Smooth muscle cell (in vitro differentiated cells): ENCODE measurements around the gene NSD2. TPM values are rescaled to one million over a fixed set of nuclear protein-coding genes. Genes with fewer than 3 reads are reported as not detected.

Experiments used
- DNase-seq: peaks from one replicate; lab custom pipeline; 2025; ENCODE audit not compliant: unreplicated experiment; lab: John Stamatoyannopoulos, UW
- H2AFZ ChIP-seq: fragments of 200-600 bp; sonication (generic); 2 replicates; pipeline ENCODE4 v1.6.0; 2016; ENCODE audit warnings: antibody characterized with exemption, low read depth, mild to moderate bottlenecking
- H3F3A ChIP-seq: fragments of 200-600 bp; sonication (generic); 2 replicates; pipeline ENCODE4 v1.6.0; 2017; ENCODE audit warnings: antibody characterized with exemption, low read depth
- H3K27ac ChIP-seq: fragments of 200-600 bp; sonication (generic); 2 replicates; pipeline ENCODE4 v1.5.1; 2016; ENCODE audit warnings: low read depth, mild to moderate bottlenecking
- H3K27me3 ChIP-seq: fragments of 200-600 bp; sonication (generic); 2 replicates; pipeline ENCODE4 v1.6.1; 2016; ENCODE audit warnings: low read depth, mild to moderate bottlenecking
- H3K36me3 ChIP-seq: fragments of 200-600 bp; sonication (generic); 2 replicates; pipeline ENCODE4 v1.5.1; 2016; ENCODE audit warnings: low read depth
- H3K4me1 ChIP-seq: fragments of 200-600 bp; sonication (generic); 2 replicates; pipeline ENCODE4 v1.5.1; 2016; ENCODE audit warnings: low read depth
- H3K4me2 ChIP-seq: fragments of 200-600 bp; sonication (generic); 2 replicates; pipeline ENCODE4 v1.6.0; 2016; ENCODE audit warnings: mild to moderate bottlenecking
- H3K4me3 ChIP-seq: fragments of 200-600 bp; sonication (generic); 2 replicates; pipeline ENCODE4 v1.5.1; 2016; ENCODE audit warnings: mild to moderate bottlenecking
- H3K79me2 ChIP-seq: fragments of 200-600 bp; sonication (generic); 2 replicates; pipeline ENCODE4 v1.6.0; 2016; ENCODE audit warnings: low read depth, mild to moderate bottlenecking
- H3K9ac ChIP-seq: fragments of 200-600 bp; sonication (generic); 2 replicates; pipeline ENCODE4 v1.6.0; 2016; ENCODE audit warnings: low read depth
- H3K9me3 ChIP-seq: fragments of 200-600 bp; sonication (generic); replicated peaks from 2 replicates; pipeline ENCODE4 v1.5.1; 2016; ENCODE audit warnings: low read depth
- H4K20me1 ChIP-seq: fragments of 200-600 bp; sonication (generic); 2 replicates; pipeline ENCODE4 v1.6.0; 2016; ENCODE audit warnings: low read depth
- CTCF ChIP-seq: fragments of 200-600 bp; sonication (generic); IDR thresholded peaks from 2 replicates; pipeline ENCODE4 v1.5.1; 2017; ENCODE audit warnings: borderline replicate concordance, mild to moderate bottlenecking, antibody characterized with exemption; ENCODE audit not compliant: insufficient read depth, poor library complexity, severe bottlenecking
- WGBS: methylation state at CpG from one replicate; pipeline ENCODE4 v1.1.7; 2016; ENCODE audit warnings: low lambda C conversion rate; 5-methylcytosine and 5-hydroxymethylcytosine counted together
- polyA plus RNA-seq: library from polyadenylated mRNA; unstranded; fragments of >200 nt; fragmentation: Nextera tagmentation; extraction: Ambion mirVana; gene quantifications from 2 replicates; pipeline ENCODE4 v1.2.1, GENCODE V29; 2016
- total RNA-seq: library from RNA; depleted of rRNA; stranded (reverse); fragments of >200 nt; gene quantifications from 2 replicates; pipeline ENCODE4 v1.2.3, GENCODE V29; 2014

Gene NSD2
- total and polyA plus RNA-seq, 2 experiments from 2014 or later, result 13.0 to 15.0 TPM

- Histone ChIP-seq H3K4me2 (peak overlapping the region; percentile 98), H4K20me1 (peaks cover 39% of the 10 kb centered on the region), H2AFZ (peak overlapping the region; percentile 100), H3K27me3 (no peaks in the 10 kb centered on the region), H3K79me2 (peaks cover 52% of the 10 kb centered on the region), H3K36me3 (no peaks in the 10 kb centered on the region), H3K4me3 (peak overlapping the region; percentile 100), H3K9me3 (no peaks in the 10 kb centered on the region), H3F3A (peaks cover 5% of the 10 kb centered on the region), H3K9ac (peak overlapping the region; percentile 100), H3K4me1 (peaks cover 7% of the 10 kb centered on the region), H3K27ac (peak overlapping the region; percentile 99)
- 1% methylated on average over 19 of the region's 27 CpGs for WGBS
- TF ChIP-seq CTCF, result no peak
- no peak for DNase-seq
Observed at GRCh38 chr4:2008671-2008920, 137.4 kb downstream of the NSD2 start.

GRCh38 chr4:2008921-2009650 lies 137.9 kb downstream of the NSD2 start, which contains the start of gene NELFA:
NELFA (minus strand) TSS chr4:2008974; CDS start chr4:2008959, 15 bp downstream.
- Histone ChIP-seq H3K9me3 (no peaks in the 10 kb centered on the region), H3K27me3 (no peaks in the 10 kb centered on the region), H3K4me1 (peaks cover 7% of the 10 kb centered on the region), H3K4me3 (peak within 1 kb of the TSS; percentile 100), H3F3A (peaks cover 5% of the 10 kb centered on the region), H3K79me2 (peaks cover 47% of the 10 kb centered on the region), H3K9ac (peak within 1 kb of the TSS; percentile 100), H2AFZ (peak within 1 kb of the TSS; percentile 100), H4K20me1 (peaks cover 34% of the 10 kb centered on the region), H3K27ac (peak within 1 kb of the TSS; percentile 99), H3K36me3 (no peaks in the 10 kb centered on the region), H3K4me2 (peak within 1 kb of the TSS; percentile 98)
- peak; percentile 40 for TF ChIP-seq CTCF
- DNase-seq, result peak; percentile 94
- WGBS, result under 1% methylated on average over 92 of the region's 95 CpGs

- peaks cover 28% of the 10 kb centered on the region for H4K20me1 ChIP-seq
- H3K27me3 ChIP-seq, result no peaks in the 10 kb centered on the region
- peak overlapping the region; percentile 100 for H2AFZ ChIP-seq
- WGBS, result 12% methylated on average over 23 of the region's 23 CpGs
- peak overlapping the region; percentile 99 for H3K27ac ChIP-seq
- no peak for TF ChIP-seq CTCF
- peaks cover 40% of the 10 kb centered on the region for H3K79me2 ChIP-seq
- DNase-seq, result no peak
- H3K9me3 ChIP-seq, result no peaks in the 10 kb centered on the region
- H3K4me3 ChIP-seq, result peak overlapping the region; percentile 100
- peaks cover 7% of the 10 kb centered on the region for H3K4me1 ChIP-seq
- peak overlapping the region; percentile 98 for H3K4me2 ChIP-seq
- H3K36me3 ChIP-seq, result no peaks in the 10 kb centered on the region
- H3K9ac ChIP-seq, result peak overlapping the region; percentile 100
- H3F3A ChIP-seq, result peaks cover 5% of the 10 kb centered on the region
Observed at GRCh38 chr4:2009651-2010233, 138.5 kb downstream of the NSD2 start.
